Esophagus squamous epithelium (tissue), 4 donors: Measurements from ENCODE around the gene CHI3L2.

Experiments used
- POLR2A ChIP-seq, 4 donors: fragments of 450-650 bp; IDR thresholded peaks; one replicate each; pipeline ENCODE4 v1.6.1; 2017; ENCODE audit warnings: antibody characterized with exemption in 4 of 4, mild to moderate bottlenecking in 4 of 4, moderate library complexity in 3 of 4
- TF ChIP-seq, protein P1 (sequence below), 6 experiments: fragments of 450-650 bp in 4 of 6; fragments of 200-600 bp in 2 of 6; sonication (generic) in 2 of 6; IDR thresholded peaks; one replicate each; pipeline ENCODE4 v1.5.1; 2016 to 2019; ENCODE audit warnings: antibody characterized with exemption in 6 of 6, mild to moderate bottlenecking in 4 of 6, moderate library complexity in 4 of 6

DNA sequence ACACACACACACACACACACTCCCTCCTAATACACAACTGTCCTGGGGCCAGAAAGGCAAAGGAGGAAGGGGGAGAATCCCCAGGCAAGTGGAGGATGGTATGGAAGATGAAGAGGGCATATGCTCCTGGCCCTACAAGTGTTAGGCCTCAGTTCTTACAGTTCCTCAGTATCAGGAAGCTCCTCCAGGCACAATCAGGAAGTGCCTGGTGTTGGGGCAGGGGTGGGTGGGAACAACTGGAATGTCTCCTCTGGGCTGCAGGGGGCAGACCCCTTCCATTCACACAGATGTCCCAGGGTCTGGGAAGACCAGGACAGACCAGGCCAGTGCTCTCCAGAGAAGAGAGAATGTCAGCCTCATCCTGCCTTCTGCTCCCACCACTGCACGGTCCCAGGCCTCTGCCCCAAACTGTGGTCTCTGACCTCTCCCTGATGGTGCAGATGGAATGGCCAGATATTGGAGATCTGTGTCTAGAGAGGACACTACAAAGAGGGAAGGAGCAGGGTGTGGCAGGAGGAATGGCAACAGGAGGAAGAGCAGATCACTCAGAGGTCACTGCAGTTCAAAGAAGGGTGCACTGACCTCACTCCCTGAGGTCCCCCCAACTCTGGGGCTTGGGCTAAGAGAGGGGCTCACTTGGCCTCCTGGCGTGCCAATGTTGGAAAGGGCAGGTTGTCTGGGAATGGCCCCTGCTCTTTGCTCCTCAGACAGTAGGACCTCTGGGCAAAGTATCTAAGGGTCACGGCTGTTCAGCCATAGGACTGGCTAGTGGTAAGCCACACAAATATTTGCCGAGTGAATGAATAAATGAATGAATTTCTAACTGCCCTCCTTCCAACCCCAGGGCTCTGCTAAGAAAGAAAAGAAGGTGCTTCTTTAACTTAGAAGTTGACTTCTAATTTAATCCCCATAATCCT, 24.5 kb upstream of the CHI3L2 start:
- no peak for TF ChIP-seq POLR2A (IDR thresholded peaks at IDR 0.05)
- TF ChIP-seq, protein P1, sequence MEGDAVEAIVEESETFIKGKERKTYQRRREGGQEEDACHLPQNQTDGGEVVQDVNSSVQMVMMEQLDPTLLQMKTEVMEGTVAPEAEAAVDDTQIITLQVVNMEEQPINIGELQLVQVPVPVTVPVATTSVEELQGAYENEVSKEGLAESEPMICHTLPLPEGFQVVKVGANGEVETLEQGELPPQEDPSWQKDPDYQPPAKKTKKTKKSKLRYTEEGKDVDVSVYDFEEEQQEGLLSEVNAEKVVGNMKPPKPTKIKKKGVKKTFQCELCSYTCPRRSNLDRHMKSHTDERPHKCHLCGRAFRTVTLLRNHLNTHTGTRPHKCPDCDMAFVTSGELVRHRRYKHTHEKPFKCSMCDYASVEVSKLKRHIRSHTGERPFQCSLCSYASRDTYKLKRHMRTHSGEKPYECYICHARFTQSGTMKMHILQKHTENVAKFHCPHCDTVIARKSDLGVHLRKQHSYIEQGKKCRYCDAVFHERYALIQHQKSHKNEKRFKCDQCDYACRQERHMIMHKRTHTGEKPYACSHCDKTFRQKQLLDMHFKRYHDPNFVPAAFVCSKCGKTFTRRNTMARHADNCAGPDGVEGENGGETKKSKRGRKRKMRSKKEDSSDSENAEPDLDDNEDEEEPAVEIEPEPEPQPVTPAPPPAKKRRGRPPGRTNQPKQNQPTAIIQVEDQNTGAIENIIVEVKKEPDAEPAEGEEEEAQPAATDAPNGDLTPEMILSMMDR (IDR thresholded peaks at IDR 0.05) = no peak
